Cortex of kidney (tissue), 1 donor: ENCODE data around the gene AANAT.

Experiments used
- DNase-seq: peaks from one replicate; lab custom pipeline; 2025; lab: John Stamatoyannopoulos, UW

AANAT gene

DNA sequence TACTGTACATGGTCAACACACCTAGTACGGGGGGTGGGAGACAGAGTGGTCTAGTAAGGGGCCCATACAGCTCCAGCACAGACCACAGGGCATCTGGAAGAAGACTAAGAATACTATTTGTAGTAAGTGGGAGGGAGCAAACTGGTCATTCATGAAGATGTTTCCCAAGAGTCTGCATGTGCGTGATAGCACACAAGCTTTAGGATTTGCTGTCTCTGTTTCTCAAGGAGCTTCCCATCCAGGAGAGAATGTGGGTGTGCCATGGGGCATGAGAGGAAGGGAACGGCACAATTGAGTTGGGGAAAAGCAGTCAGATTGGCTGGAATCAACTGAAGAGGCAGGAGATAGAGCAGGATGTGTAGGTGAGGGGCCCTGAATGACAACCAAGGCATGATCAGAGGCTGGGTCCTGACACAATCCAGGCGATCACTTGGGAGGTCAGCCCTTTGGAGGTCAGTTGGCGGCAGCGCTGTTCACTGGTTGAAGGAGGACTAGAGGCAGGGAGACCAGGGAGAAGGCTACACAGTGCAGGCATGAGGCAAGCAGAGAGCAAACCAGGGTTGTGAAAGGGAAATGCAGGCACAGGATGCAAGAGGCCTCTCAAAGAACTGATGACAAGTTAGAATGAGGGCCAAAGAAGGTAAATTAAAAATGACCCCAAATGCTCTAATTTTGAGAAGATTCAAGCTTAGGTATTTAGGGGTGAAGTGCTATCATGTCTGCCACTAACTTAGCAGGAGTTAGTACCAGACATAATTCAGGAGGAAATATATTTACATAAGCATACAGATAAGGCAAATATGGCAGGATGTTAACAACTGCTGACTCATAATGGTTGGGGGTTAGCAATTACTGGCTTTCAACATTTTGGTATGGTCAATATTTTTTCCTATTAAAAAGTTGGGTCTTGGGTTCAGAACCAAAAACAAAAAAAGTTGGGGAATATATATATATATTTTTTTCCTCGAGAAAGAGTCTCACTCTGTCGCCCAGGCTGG, 24.8 kb upstream of the AANAT start:
- no peak for DNase-seq

DNA sequence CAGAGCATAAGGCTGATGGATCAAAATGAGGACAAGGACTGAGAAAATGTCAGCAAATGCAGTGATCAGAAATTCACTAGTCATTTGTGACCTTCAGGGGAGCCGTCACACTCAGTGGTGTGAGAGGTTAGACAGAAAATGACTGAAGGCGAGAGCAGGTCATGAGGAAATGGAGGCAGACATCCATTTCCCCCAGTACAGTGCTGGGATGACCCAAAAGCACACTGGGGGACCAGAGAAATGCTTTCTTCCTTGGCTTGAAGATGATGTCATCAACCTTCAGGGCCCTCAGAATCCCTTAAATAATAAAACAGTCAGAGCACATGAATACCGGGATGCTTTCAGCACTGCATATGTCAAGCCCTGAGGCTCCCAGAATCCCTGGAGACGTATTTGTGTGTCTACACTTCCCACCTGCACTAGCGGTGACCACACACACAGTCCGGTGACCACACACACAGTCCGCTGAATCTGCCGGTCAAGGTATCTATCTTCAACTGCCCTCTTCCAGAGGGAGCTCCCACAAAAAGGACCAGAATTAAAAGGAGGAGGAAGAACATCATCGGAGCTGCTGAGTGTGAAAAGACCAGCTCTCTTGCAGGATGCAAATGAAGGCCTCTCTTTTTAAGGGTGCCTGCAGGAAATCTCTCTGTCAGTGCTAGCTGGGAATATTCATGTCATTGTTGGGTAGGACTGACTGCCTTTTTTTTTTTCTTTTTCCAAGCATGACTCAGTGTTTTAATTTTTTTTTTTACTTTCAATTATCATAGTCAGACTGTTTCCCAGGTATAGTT, 22.7 kb upstream of the AANAT start:
- no peak for DNase-seq

DNA sequence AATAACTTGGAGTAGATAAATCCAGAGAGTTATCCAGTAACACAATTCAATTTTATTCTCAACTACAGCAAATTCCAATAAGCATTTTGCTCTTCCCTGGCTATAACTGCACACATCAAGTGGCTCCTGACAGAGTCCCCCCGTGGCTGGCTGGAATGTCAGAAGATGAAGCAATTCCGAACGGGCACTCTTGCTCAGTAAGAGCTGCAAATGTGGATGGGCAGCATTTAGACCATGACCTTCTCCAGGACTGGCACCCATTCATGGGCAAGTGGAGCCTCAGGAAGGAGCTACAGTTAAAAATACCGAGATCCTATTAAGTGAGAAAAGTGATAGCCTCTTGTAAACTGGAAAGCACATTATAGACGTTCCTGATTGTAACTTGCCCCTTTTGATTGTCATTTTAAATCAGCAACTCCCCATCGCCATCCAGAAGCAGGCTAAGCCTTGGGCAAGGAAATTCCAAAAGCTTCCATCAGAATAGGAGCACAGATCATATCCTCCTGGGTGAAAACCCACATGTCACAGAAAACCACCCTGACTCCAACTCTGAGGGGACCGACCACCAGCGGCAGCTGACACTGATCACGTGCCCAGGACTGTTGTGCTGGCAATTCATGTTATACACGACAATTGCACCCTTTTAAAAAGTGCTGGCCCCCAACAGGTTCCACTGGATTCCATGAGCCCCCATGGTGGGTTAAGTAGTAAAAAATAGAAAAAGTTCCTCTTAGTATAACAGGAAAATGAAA, 21.5 kb upstream of the AANAT start:
- no peak for DNase-seq

DNA sequence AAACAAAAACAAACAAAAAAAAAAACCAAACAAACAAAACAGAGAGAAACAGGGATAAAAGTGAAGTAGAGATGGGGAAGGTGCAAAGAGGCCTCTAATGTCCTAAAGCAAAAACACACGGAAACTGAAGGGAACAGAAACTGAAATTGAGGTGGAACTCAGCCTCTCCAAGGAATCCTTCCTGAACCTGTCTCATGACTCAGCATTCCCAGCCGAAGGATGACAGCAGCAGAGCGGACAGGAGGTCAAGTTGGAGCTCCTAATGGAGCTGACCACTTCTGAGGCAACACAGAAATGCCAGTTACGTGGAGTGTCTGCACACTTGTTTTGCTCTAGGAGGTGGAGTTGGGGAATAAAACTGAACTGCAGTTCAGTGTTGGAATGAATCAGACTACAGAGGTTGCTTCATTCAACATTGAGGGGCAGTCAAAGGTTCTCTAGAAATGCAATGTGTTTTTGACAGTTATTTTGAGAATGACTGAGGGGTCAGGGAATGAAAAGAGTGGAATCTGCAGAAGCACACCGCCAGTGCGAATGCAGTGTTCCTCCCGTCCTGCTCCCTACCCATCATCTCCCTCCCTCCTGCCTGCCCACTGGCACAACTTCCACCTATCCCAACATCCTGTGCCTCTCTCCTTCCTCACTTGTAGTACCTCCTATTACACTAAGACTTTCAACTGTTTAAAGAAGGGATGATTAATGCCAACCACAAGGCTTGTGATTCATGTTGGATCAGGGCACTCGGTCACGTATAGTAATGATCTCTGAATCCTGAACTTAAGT, 20.8 kb upstream of the AANAT start:
- DNase-seq, result no peak

DNA sequence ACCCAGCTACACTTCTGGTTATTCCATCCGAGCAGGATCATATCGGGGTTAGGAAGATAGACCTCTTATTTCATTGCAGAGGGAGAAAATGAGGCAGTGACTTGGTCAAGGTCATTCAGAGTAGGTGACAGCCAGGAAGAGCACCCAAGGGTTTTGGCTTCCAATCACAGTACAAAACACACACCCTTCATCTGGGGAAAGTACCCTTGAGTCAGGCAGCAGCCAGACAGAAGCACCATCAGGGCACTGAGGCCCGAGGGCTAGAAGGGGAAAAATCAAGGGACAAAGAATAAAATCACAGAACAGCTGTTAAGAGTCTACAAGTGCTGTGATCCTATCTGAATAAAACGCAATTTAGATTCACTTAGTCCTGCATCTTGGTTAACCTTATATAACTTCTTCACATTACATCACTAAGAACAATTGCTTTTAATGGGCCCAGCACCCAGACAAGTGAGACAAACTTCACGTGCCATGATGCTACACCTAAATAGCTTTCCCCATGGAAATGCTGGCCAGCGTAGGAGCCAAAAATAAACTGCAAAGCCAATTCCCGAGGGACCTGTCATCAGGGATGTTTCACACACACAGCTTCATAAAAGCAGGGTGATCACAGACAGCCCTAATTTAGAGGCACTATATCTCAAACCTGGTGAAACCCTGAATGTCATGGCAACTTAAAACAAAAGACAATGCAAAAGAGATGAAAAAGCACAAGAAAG, 19.3 kb upstream of the AANAT start:
- no peak for DNase-seq

DNA sequence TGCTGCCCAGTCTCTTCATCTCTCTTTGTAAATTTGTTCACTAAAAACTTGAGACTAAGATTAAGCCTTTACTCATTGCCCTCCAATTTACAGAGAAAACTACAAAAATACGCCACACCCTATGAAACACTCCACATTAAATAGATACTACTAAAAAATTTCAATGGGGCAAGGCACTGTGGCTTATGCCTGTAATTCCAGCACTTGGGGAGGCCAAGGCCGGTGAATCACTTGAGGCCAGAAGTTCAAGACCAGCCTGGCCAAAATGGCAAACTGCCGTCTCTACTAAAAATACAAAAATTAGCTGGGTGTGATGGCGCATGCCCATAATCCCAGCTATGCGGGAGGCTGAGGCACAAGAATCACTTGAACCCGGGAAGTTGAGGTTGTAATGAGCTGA, 18.3 kb upstream of the AANAT start:
- no peak for DNase-seq

DNA sequence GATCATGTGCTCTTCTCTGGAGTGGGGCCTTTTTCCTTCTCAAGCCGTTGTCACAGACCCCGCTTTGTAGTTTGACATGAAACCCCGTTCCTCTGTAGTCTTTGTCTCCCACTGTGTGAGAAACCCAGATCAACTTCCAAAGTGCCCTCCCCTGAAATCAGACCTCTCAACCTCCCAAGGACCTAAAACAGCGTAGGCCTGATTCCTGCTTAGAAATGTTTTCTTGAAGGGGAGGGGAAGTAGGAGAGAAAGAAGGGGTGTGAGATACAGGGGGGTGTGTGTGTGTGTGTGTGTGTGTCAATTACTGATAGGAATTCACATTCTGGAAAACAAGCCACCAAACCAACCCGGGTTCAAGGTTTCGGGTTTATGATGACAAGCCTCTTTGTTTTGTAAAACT, 15.9 kb upstream of the AANAT start:
- no peak for DNase-seq

DNA sequence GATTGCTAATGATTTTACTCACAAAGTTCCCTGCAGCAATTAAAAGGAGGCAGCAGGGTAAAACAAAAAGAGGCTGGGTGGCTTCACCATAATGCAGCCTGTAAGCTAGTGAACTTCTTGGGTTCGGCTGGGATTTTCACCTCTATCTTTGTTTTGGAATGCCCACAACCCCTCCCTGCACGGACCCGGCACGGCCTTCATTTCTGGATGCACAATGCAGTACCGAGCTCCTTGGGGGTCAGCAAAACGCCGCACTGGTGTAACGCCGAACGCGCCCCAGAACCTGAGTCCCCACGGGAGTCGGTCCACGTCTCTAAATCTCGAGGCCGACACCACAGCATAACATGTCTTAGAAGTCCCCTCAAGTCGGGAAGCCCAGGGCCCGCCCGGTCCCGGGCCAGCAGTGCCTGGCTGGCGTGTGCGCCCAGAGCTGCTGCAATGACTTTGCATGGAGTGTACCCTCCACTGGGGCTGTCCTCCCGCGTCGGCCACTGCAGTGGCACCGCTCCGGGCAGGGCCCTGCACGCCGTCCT, 15.2 kb upstream of the AANAT start:
- DNase-seq, result no peak

DNA sequence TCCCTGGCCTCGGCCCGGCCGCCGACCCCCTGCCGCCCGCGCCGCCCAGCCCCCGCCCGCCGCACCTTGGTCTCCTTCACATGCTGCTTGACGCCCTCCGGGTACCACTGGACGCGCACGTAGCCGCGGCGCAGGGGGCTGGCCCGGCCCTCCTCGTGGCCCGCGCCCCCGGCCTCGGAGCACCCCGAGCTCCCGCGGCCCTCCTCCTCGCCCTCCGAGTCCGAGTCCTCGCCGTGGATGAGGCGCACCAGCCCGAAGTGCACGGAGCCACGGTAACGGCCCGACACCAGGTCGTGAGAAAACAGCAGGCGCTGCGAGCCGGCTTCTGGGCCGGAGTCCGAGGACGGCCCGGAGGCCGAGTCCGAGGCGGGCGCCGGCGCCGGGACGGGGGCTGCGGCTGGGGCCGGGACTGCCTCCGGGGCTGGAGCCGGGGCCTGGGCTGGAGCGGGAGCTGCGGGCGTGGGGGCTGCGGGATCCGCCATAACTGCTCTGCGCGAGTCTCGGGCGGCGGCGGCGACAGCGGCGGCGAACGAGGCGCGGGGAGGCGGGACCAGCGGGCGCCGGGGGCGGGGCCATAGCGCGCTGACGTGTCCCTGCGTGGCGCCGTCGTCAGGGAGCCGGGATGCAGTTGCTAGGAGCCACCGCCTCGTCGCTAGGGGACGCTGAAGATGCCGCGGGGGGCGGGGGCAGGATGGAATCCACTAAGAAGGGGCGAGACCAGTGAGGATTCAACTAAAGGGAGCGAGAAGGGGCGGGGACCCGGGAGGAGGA, 14.6 kb upstream of the AANAT start, which contains the start of gene UBE2O:
Gene UBE2O, minus strand, starts transcription at position 493 of the 771 bp plus-strand sequence. Its CDS starts 11 bp downstream, at position 482.
- no peak for DNase-seq

DNA sequence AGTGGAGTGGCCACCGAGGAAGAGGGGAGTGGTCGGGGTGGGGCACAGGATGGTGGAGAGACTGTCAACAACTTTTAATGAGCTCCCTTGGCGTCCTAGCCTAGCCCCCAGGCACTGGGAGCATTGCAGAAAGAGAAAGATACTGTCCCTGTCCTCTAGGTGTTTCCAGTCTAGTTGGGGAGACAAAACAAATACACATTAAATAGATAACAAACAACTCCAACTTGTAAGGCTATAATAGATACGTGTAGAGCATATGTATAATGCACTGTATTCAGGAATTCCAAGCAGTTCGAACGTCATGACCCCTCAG, 14.0 kb upstream of the AANAT start:
- no peak for DNase-seq

DNA sequence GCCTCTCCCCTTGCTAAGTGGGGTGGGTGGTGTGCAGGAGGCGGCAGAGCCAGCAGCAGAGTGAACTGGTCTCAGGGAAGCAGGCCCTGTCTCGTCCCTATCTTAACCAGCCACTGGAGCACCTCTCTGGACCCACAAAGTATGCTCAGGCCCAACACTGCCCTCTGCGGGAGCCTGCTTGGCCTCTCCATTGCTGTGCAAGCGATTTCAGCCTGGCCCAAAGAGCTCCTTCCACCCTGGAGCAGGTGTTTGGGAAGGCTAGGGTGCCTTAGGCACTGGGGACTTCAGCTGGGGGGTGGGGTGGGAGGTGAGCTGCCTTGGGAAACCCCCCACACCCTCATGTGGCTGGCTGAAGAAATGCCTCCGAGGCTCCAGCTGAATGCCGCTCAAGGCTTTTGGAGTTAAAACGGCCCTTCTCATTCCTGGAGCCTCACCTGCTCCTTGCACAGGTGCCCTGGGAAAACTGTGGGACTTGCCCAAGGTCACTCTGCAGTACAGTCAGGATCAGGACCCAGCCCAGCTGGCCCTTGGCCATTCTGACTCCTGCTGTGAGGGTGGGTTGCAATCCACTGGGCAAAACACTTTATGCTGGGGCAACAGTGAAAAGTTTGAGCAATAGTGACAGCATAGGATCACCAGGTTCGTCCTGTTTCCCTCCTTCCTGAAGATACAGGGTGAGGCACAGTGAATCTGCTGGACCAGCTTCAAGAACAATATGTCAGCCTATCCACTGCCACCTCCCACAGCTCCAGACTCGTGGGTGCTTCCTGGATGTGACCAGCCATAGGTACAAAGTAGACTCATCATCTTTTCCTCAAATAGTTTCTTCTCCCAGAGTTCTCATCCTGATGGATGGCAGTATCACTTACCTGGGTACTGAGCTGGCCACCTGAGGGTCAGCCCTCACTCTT, 8.6 kb upstream of the AANAT start:
- no peak for DNase-seq

DNA sequence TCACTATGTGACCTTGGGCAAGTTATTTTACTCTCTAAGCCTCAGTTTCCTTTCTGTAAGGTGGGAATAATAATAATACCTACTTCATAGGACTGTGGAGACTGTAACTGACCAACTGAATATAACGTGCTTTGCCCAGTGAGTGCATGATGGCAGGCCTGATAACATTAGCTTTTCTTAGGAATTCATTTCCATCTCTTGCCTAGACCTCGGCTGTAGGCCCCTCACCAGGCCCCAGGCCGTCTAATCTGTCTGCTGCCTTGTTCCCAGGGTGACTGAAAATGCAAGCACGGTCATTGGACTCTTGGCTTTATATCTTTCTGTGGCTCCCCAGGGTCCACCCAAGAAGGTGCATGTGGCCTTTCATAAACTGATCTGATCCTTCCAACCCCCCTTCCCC, 7.7 kb upstream of the AANAT start:
- no peak for DNase-seq

DNA sequence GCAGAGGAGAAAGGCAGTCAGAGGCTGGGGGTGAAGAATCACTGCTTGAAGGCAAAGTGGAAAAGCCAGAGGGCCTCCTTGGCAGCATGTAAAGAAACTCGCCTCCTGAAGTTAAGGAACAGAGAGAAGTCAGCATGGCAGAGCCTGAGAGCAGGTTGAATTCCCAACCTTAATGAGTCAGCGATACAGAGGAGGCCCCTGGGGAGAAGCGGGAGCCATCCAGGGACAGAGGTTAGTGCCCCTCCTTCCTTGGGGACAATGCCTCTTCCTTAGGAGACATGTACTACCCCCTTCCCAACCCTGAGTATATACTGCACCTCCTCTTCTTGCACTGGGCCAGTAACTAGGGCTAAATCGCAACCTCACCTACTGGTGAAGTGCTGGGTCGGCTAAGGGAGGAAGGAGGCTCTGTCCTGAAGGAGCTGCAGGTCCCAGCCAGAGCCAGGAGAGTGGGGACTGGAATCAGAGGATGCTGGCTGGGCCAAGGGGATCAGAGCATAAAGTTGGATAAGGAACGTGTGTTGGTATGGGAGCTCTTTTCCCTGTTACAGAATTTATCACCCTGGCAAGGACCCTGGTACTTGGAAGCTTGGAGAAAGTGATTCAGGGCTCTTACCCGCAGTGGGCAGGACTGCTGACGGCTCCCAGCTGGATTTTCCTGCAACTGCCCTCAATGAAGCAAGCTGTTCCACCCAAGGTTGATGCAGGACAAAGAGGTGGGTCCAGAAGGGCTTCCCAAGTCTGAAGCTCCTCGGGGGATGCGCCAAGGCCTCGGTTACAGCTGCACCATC, 5.4 kb upstream of the AANAT start:
- no peak for DNase-seq

DNA sequence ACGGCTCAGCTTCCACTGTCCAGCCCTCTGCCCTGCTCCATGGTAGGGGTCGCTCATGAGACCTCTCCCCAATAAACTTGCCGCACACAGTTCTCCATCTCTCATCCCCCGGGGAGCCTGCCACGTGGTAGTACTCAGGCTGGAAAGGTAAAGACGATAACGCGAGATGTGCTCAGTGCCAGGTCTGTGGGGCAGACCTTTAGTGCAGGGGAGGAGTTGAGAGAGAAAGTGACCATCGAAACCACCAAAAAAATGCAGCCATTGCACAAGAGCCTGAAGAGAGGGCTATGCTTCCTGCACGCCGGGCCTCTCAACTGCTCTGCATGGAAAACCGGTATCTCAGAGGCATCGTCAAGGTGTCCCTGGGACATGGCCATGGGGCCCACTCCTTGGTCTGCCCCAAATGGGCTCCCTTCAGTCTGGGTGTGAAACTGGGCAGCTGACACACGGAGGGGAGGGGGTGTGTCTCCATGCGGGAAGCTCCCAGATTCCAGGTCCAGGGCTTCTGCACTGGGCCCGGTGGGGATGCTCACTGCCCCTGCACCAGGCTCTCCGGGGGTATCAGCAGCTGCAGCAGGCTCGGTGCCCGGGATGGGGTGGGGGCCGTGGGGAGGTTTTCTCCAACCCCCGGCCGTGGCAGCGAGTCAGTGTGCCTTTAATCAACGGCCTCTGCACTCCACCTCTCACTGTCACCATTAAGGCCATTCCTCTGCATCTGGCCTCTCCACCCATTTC, 4.7 kb upstream of the AANAT start:
- DNase-seq, result no peak

DNA sequence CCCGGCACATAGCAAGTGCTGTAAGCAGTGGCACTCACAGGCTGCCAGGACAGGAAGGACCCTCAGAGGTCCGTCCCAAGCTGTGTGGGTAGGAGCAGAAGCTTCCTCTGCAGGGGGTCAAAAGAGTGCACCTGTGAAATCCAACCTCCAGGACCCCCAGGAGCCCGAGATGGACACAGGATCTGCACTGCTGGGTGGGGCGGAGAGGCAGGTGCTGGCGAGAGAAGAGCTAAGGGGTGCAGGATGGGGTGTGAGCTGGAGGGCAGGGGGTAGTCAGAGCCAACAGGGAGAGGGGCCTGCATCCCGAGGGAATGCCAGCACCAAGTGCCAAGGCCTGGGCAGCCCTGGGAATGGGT, 650 bp upstream of the AANAT start:
- no peak for DNase-seq

DNA sequence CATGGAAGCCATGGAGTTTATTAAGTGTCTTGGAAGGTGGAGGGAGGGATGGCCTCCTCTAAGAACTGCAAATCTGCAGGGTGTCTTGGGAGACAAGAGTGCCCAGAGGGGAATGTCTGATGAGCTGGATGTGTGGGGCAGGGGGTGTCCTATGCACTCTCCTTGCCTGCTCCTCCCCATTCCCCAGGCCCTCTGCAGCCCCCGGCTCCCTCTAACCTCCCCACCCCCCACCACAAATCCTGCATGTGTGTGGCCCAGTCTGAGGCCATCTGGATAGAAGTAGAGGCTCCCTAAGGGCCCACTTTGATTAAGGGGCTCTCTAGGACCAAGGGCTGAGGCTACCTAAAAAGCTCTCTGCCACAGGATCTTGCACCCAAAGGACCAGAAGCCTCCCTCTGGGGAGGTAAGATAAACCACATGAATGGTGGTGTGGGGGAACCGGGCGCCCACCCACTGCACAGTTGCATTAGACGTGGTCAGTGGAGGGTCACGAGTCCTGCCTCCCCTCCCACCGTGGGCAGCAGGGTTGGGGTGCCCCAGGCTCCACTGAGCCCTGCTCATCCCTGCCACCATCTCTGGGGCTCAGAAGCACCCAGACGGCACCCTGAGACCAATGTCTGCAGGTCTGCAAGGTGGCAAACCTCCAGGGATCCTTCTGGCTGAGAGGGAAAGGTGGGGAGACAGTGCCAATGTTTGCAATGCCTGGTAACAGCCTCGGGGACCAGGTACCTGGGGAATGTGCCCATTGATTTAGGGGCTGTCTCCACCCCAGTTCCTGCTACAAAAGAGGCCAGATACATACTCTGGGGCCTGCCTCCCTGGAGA, 618 bp downstream of the AANAT start:
- DNase-seq, result no peak

DNA sequence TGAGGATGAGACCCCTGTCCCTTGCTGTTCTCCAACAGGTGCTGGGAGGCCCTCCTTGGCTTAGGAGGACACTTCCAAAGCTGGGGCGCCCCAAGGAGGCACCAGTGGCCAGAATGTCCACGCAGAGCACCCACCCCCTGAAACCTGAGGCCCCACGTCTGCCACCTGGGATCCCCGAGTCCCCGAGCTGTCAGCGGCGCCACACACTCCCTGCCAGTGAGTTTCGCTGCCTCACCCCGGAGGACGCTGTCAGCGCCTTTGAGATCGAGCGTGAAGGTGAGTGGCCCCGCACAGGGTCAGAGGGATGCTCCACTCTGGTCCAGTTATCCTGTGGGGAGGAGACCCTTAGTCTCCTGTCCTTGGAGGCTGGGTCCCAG, 1.2 kb downstream of the AANAT start:
- DNase-seq, result no peak
